HEK293 (cell line): Measurements from ENCODE around the gene CAMSAP3.

Experiments used
- BCL11A ChIP-seq: fragments of 450-650 bp; formaldehyde crosslinking; IDR thresholded peaks from 2 replicates; pipeline ENCODE4 v1.5.1; 2016; ENCODE audit warnings: low read depth, missing biosample characterization, missing genetic modification characterization
- BCL11B ChIP-seq: fragments of 450-650 bp; formaldehyde crosslinking; IDR thresholded peaks from 2 replicates; pipeline ENCODE4 v1.5.1; 2016; ENCODE audit warnings: low read depth, missing biosample characterization, missing genetic modification characterization
- GLIS1 ChIP-seq: fragments of 450-650 bp; formaldehyde crosslinking; IDR thresholded peaks from 2 replicates; pipeline ENCODE4 v1.5.1; 2016; ENCODE audit warnings: missing biosample characterization, missing genetic modification characterization
- KLF8 ChIP-seq: fragments of 450-650 bp; formaldehyde crosslinking; IDR thresholded peaks from 2 replicates; pipeline ENCODE4 v1.5.1; 2016; ENCODE audit warnings: missing biosample characterization, missing genetic modification characterization
- RBAK ChIP-seq: fragments of 450-650 bp; formaldehyde crosslinking; IDR thresholded peaks from 2 replicates; pipeline ENCODE4 v1.5.1; 2016; ENCODE audit warnings: missing biosample characterization, missing genetic modification characterization
- REPIN1 ChIP-seq: fragments of 450-650 bp; formaldehyde crosslinking; IDR thresholded peaks from 2 replicates; pipeline ENCODE4 v1.5.1; 2017; ENCODE audit warnings: missing biosample characterization, missing genetic modification characterization, low read depth
- SCRT1 ChIP-seq: fragments of 450-650 bp; formaldehyde crosslinking; IDR thresholded peaks from 2 replicates; pipeline ENCODE4 v1.5.1; 2016; ENCODE audit warnings: missing biosample characterization, missing genetic modification characterization, borderline replicate concordance
- SP3 ChIP-seq: fragments of 450-650 bp; formaldehyde crosslinking; IDR thresholded peaks from 2 replicates; pipeline ENCODE4 v1.5.1; 2016; ENCODE audit warnings: missing biosample characterization, missing genetic modification characterization
- TRIM28 ChIP-seq: IDR thresholded peaks from 2 replicates; pipeline ENCODE4 v1.6.1; 2011; ENCODE audit warnings: low read length, control low read depth, borderline replicate concordance
- ZFP37 ChIP-seq: fragments of 450-650 bp; formaldehyde crosslinking; IDR thresholded peaks from 2 replicates; pipeline ENCODE4 v1.5.1; 2016; ENCODE audit warnings: missing biosample characterization, missing genetic modification characterization
- ZNF10 ChIP-seq: fragments of 450-650 bp; formaldehyde crosslinking; IDR thresholded peaks from 2 replicates; pipeline ENCODE4 v1.5.1; 2017; ENCODE audit warnings: missing biosample characterization, missing genetic modification characterization
- ZNF132 ChIP-seq: fragments of 450-650 bp; formaldehyde crosslinking; IDR thresholded peaks from 2 replicates; pipeline ENCODE4 v1.5.1; 2017; ENCODE audit warnings: missing biosample characterization, missing genetic modification characterization, borderline replicate concordance
- ZNF221 ChIP-seq: fragments of 450-650 bp; formaldehyde crosslinking; IDR thresholded peaks from 2 replicates; pipeline ENCODE4 v1.5.1; 2017; ENCODE audit warnings: missing biosample characterization, missing genetic modification characterization, borderline replicate concordance
- ZNF239 ChIP-seq: fragments of 450-650 bp; formaldehyde crosslinking; IDR thresholded peaks from 2 replicates; pipeline ENCODE4 v1.5.1; 2016; ENCODE audit warnings: missing biosample characterization, missing genetic modification characterization
- ZNF311 ChIP-seq: fragments of 450-650 bp; formaldehyde crosslinking; IDR thresholded peaks from 2 replicates; pipeline ENCODE4 v1.5.1; 2017; ENCODE audit warnings: missing biosample characterization, missing genetic modification characterization, borderline replicate concordance
- ZNF324 ChIP-seq: fragments of 450-650 bp; formaldehyde crosslinking; IDR thresholded peaks from 2 replicates; pipeline ENCODE4 v1.5.1; 2016; ENCODE audit warnings: missing biosample characterization, missing genetic modification characterization
- ZNF366 ChIP-seq: fragments of 450-650 bp; formaldehyde crosslinking; conservative IDR thresholded peaks from 2 replicates; pipeline ENCODE4 v1.5.1; 2016; ENCODE audit warnings: missing biosample characterization, missing genetic modification characterization
- ZNF394 ChIP-seq: fragments of 450-650 bp; formaldehyde crosslinking; IDR thresholded peaks from 2 replicates; pipeline ENCODE4 v1.5.1; 2016; ENCODE audit warnings: missing biosample characterization, missing genetic modification characterization, mild to moderate bottlenecking, moderate library complexity, borderline replicate concordance
- ZNF544 ChIP-seq: fragments of 450-650 bp; formaldehyde crosslinking; IDR thresholded peaks from 2 replicates; pipeline ENCODE4 v1.5.0; 2017; ENCODE audit warnings: missing biosample characterization, missing genetic modification characterization
- ZNF558 ChIP-seq: fragments of 450-650 bp; formaldehyde crosslinking; IDR thresholded peaks from 2 replicates; pipeline ENCODE4 v1.5.1; 2016; ENCODE audit warnings: missing biosample characterization, missing genetic modification characterization
- ZNF600 ChIP-seq: fragments of 450-650 bp; formaldehyde crosslinking; IDR thresholded peaks from 2 replicates; pipeline ENCODE4 v1.5.1; 2016; ENCODE audit warnings: missing biosample characterization, missing genetic modification characterization
- ZNF654 ChIP-seq: fragments of 450-650 bp; formaldehyde crosslinking; IDR thresholded peaks from 2 replicates; pipeline ENCODE4 v1.5.1; 2016; ENCODE audit warnings: low read depth, missing biosample characterization, missing genetic modification characterization
- ZNF701 ChIP-seq: fragments of 450-650 bp; formaldehyde crosslinking; IDR thresholded peaks from 2 replicates; pipeline ENCODE4 v1.5.1; 2016; ENCODE audit warnings: missing biosample characterization, missing genetic modification characterization
- ZNF837 ChIP-seq: fragments of 450-650 bp; formaldehyde crosslinking; IDR thresholded peaks from 2 replicates; pipeline ENCODE4 v1.5.1; 2016; ENCODE audit warnings: missing biosample characterization, missing genetic modification characterization
- ZXDB ChIP-seq: fragments of 450-650 bp; formaldehyde crosslinking; IDR thresholded peaks from 2 replicates; pipeline ENCODE4 v1.5.1; 2016; ENCODE audit warnings: missing biosample characterization, missing genetic modification characterization
- TF ChIP-seq, protein P1 (sequence below): fragments of 450-650 bp; formaldehyde crosslinking; optimal IDR thresholded peaks from 2 replicates; pipeline ENCODE3; 2016; ENCODE audit warnings: missing biosample characterization, mild to moderate bottlenecking, missing genetic modification characterization
- TF ChIP-seq, protein P2 (sequence below): fragments of 450-650 bp; formaldehyde crosslinking; IDR thresholded peaks from 2 replicates; pipeline ENCODE4 v1.5.1; 2016; ENCODE audit warnings: missing biosample characterization, missing genetic modification characterization
- TF ChIP-seq, protein P3 (sequence below): fragments of 450-650 bp; formaldehyde crosslinking; IDR thresholded peaks from 2 replicates; pipeline ENCODE4 v1.5.1; 2016; ENCODE audit warnings: missing biosample characterization, missing genetic modification characterization
- TF ChIP-seq, protein P4 (sequence below): fragments of 450-650 bp; formaldehyde crosslinking; IDR thresholded peaks from 2 replicates; pipeline ENCODE4 v1.5.1; 2017; ENCODE audit warnings: missing biosample characterization, missing genetic modification characterization
- TF ChIP-seq, protein P5 (sequence below): fragments of 450-650 bp; formaldehyde crosslinking; IDR thresholded peaks from 2 replicates; pipeline ENCODE4 v1.5.1; 2017; ENCODE audit warnings: missing biosample characterization, missing genetic modification characterization
- TF ChIP-seq, protein P6 (sequence below): fragments of 450-650 bp; formaldehyde crosslinking; IDR thresholded peaks from 2 replicates; pipeline ENCODE4 v1.5.1; 2016; ENCODE audit warnings: missing biosample characterization, missing genetic modification characterization

The CAMSAP3 gene

DNA sequence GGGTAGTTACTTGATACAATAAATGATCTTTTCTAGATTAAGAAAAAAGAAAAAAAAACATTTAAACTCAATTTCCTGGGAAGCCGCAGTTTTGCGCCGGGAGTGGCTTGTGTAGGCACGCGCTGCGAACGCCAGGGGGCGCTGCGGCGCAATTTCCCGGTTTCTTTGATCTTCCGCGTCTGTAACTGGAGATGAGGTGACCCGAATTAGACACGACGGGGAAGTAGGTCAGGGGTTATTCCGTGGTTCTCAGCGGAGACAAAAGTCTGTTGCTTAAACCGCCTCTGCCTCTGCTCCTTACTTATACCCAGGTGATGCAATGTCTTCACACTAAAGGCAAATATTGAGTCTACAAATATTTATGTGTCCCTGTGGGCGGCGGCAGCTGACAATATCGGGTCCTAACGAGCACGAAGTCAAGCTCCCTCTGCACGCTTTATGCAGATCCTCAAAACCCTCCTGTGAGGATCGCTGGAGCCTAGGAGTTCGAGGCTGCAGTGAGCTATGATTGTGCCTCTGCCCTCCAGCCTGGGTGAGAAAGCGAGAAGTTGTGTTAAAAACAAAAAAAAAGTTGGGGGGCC lies 56.5 kb downstream of the CAMSAP3 start (continued):
- TF ChIP-seq, protein P1, sequence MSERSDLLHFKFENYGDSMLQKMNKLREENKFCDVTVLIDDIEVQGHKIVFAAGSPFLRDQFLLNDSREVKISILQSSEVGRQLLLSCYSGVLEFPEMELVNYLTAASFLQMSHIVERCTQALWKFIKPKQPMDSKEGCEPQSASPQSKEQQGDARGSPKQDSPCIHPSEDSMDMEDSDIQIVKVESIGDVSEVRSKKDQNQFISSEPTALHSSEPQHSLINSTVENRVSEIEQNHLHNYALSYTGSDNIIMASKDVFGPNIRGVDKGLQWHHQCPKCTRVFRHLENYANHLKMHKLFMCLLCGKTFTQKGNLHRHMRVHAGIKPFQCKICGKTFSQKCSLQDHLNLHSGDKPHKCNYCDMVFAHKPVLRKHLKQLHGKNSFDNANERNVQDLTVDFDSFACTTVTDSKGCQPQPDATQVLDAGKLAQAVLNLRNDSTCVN (tag by site-specific recombination) = peak; percentile 18
- no peak for TF ChIP-seq ZFP37 (tag by site-specific recombination)
- no peak for TF ChIP-seq ZNF837 (tag by site-specific recombination)
- TF ChIP-seq ZXDB (tag by site-specific recombination) = peak; percentile 55; the same call in 1 of the 2 replicates
- no peak for TF ChIP-seq ZNF701 (tag by site-specific recombination)
- peak; percentile 92; the same call in 1 of the 2 replicates for TF ChIP-seq BCL11A (tag by site-specific recombination)
- TF ChIP-seq, protein P2, sequence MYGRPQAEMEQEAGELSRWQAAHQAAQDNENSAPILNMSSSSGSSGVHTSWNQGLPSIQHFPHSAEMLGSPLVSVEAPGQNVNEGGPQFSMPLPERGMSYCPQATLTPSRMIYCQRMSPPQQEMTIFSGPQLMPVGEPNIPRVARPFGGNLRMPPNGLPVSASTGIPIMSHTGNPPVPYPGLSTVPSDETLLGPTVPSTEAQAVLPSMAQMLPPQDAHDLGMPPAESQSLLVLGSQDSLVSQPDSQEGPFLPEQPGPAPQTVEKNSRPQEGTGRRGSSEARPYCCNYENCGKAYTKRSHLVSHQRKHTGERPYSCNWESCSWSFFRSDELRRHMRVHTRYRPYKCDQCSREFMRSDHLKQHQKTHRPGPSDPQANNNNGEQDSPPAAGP (tag by site-specific recombination) = peak; percentile 68; the same call in 1 of the 2 replicates
- TF ChIP-seq, protein P3, sequence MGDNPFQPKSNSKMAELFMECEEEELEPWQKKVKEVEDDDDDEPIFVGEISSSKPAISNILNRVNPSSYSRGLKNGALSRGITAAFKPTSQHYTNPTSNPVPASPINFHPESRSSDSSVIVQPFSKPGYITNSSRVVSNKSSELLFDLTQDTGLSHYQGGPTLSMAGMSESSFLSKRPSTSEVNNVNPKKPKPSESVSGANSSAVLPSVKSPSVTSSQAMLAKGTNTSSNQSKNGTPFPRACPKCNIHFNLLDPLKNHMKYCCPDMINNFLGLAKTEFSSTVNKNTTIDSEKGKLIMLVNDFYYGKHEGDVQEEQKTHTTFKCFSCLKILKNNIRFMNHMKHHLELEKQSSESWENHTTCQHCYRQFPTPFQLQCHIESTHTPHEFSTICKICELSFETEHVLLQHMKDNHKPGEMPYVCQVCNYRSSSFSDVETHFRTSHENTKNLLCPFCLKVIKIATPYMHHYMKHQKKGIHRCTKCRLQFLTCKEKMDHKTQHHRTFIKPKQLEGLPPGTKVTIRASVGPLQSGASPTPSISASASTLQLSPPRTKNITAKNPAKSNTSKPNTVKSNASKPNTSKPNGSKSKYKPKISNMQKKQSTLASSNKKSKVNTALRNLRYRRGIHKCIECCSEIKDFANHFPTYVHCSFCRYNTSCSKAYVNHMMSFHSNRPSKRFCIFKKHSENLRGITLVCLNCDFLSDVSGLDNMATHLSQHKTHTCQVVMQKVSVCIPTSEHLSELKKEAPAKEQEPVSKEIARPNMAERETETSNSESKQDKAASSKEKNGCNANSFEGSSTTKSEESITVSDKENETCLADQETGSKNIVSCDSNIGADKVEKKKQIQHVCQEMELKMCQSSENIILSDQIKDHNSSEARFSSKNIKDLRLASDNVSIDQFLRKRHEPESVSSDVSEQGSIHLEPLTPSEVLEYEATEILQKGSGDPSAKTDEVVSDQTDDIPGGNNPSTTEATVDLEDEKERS (tag by site-specific recombination) = no peak
- TF ChIP-seq, protein P4, sequence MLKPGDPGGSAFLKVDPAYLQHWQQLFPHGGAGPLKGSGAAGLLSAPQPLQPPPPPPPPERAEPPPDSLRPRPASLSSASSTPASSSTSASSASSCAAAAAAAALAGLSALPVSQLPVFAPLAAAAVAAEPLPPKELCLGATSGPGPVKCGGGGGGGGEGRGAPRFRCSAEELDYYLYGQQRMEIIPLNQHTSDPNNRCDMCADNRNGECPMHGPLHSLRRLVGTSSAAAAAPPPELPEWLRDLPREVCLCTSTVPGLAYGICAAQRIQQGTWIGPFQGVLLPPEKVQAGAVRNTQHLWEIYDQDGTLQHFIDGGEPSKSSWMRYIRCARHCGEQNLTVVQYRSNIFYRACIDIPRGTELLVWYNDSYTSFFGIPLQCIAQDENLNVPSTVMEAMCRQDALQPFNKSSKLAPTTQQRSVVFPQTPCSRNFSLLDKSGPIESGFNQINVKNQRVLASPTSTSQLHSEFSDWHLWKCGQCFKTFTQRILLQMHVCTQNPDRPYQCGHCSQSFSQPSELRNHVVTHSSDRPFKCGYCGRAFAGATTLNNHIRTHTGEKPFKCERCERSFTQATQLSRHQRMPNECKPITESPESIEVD = 0 out of 2 replicates have a peak, but pooled peaks have one; percentile 33
- TF ChIP-seq ZNF654 = peak; percentile 59
- 0 out of 2 replicates have a peak, but pooled peaks have one; percentile 29 for TF ChIP-seq SCRT1 (tag by site-specific recombination)
- TF ChIP-seq BCL11B = peak; percentile 78
- peak; percentile 67 for TF ChIP-seq ZNF366
- TF ChIP-seq ZNF558 (tag by site-specific recombination) = peak; percentile 54; the same call in 1 of the 2 replicates
- TF ChIP-seq ZNF311 (tag by site-specific recombination) = no peak
- TF ChIP-seq ZNF394 (tag by site-specific recombination) = peak; percentile 49; the same call in 1 of the 2 replicates
- TF ChIP-seq, protein P5, sequence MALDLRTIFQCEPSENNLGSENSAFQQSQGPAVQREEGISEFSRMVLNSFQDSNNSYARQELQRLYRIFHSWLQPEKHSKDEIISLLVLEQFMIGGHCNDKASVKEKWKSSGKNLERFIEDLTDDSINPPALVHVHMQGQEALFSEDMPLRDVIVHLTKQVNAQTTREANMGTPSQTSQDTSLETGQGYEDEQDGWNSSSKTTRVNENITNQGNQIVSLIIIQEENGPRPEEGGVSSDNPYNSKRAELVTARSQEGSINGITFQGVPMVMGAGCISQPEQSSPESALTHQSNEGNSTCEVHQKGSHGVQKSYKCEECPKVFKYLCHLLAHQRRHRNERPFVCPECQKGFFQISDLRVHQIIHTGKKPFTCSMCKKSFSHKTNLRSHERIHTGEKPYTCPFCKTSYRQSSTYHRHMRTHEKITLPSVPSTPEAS (tag by site-specific recombination) = no peak
- TF ChIP-seq REPIN1 (tag by site-specific recombination) = no peak
- TF ChIP-seq SP3 = no peak
- 0 out of 2 replicates have a peak, but pooled peaks have one; percentile 34 for TF ChIP-seq ZNF600 (tag by site-specific recombination)
- no peak for TF ChIP-seq ZNF221 (tag by site-specific recombination)
- 0 out of 2 replicates have a peak, but pooled peaks have one; percentile 47 for TF ChIP-seq ZNF324 (tag by site-specific recombination)
- 0 out of 2 replicates have a peak, but pooled peaks have one; percentile 35 for TF ChIP-seq TRIM28
- 0 out of 2 replicates have a peak, but pooled peaks have one; percentile 30 for TF ChIP-seq ZNF10
- TF ChIP-seq ZNF239 (tag by site-specific recombination) = no peak
- TF ChIP-seq, protein P6, sequence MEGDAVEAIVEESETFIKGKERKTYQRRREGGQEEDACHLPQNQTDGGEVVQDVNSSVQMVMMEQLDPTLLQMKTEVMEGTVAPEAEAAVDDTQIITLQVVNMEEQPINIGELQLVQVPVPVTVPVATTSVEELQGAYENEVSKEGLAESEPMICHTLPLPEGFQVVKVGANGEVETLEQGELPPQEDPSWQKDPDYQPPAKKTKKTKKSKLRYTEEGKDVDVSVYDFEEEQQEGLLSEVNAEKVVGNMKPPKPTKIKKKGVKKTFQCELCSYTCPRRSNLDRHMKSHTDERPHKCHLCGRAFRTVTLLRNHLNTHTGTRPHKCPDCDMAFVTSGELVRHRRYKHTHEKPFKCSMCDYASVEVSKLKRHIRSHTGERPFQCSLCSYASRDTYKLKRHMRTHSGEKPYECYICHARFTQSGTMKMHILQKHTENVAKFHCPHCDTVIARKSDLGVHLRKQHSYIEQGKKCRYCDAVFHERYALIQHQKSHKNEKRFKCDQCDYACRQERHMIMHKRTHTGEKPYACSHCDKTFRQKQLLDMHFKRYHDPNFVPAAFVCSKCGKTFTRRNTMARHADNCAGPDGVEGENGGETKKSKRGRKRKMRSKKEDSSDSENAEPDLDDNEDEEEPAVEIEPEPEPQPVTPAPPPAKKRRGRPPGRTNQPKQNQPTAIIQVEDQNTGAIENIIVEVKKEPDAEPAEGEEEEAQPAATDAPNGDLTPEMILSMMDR (tag by site-specific recombination) = peak; percentile 83
- TF ChIP-seq RBAK (tag by site-specific recombination) = no peak
- peak; percentile 48; the same call in 1 of the 2 replicates for TF ChIP-seq KLF8
- no peak for TF ChIP-seq ZNF132 (tag by site-specific recombination)
- TF ChIP-seq GLIS1 = 0 out of 2 replicates have a peak, but pooled peaks have one; percentile 23
- no peak for TF ChIP-seq ZNF544
